Neuron (in vitro differentiated cells): Measurements from ENCODE around the gene TUBA1C.

ENCODE experiments used
- H2AFZ ChIP-seq: one replicate; pipeline ENCODE4 v1.6.1; 2013; ENCODE audit warnings: low read depth, mild to moderate bottlenecking, inconsistent platforms, low read length, moderate library complexity
- H3K27me3 ChIP-seq: one replicate; pipeline ENCODE4 v1.6.1; 2013; ENCODE audit warnings: low read length; ENCODE audit not compliant: insufficient read depth
- H3K36me3 ChIP-seq: one replicate; pipeline ENCODE4 v1.6.1; 2013; ENCODE audit warnings: low read length; ENCODE audit not compliant: insufficient read depth
- H3K4me1 ChIP-seq: one replicate; pipeline ENCODE4 v1.6.1; 2013; ENCODE audit warnings: low read length; ENCODE audit not compliant: insufficient read depth
- H3K4me3 ChIP-seq: 2 replicates; pipeline ENCODE4 v1.5.1; 2013; ENCODE audit warnings: mild to moderate bottlenecking, low read length, moderate library complexity
- H3K9me3 ChIP-seq: one replicate; pipeline ENCODE4 v1.6.1; 2013; ENCODE audit warnings: low read length

TUBA1C gene

DNA sequence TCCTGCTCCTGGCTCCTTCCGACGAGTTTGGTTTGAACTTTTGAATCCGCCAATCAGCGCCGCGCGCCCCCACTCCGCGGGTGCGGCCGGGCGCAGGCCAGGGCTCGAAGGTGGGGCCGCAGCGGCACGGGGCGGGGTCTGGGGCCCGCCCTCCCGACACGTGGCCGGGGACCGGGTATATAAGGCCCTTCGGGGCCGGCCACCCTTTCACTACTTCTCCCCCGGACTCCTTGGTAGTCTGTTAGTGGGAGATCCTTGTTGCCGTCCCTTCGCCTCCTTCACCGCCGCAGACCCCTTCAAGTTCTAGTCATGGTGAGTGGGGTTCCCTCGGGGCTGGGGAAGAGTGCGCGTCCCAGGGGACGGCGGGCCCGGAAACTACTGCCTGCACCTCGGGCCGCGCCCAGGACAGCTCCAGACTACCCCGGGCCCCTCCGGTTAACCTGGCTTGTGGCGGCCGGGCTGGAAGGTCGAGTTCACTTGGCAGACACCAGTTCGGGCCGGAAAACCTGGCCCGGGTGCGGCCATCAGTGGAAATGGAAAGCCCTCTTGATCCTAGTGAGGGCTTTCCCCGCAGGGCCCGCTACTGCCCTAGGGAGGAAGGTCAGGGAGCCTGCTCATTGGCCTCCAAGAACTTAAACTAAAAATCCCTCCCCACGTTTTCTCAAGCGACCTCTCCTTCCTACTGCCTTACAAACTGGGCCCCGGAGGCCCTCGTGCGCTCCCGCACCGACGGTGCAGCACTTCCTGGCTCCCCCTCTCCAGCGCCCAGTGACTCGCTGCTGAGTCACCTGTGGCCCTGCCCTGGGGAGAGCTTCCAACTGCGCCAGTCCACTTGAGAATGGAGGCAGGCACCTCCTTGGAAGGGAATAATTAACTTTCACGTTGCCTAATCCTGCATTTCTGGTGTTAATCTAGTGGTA is at the start of gene TUBA1C:
Gene TUBA1C, plus strand, starts transcription at position 210 of the 920 bp plus-strand sequence. Its CDS starts 100 bp downstream, at position 310.
- Histone ChIP-seq H3K4me1 (peaks cover 15% of the 10 kb centered on the region), H3K27me3 (no peaks in the 10 kb centered on the region), H3K36me3 (no peaks in the 10 kb centered on the region), H3K9me3 (peaks cover 5% of the 10 kb centered on the region), H3K4me3 (peak within 1 kb of the TSS; percentile 46), H2AFZ (no peak within 1 kb of the TSS)

DNA sequence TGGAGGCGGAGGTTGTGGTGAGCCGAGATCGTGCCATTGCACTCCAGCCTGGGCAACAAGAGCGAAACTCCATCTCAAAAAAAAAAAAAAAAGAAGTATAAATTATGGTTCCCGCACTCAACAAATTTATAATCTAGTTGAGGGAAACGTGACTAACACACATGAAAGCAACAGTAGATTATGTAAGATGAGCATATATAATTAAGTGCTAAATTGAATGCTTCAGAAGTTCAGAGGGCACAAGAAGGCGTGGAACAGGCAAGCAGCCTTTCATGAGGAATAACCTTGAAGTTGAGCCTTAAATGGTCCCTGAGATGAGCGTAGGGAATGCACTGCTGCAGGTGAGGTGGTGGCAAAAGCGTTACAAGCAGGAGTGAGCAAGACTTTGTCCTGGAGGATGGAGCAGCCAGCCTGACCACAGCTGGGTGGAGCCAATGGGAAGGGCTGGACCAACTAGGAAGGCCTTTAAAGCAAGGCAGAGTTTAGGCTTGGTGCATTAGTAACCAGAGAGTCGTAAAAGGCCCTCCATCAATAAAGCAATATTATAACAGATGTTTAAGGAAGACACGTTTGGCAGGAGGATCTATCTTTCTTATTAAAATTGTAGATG is 45.4 kb upstream of the TUBA1C start:
- Histone ChIP-seq H3K4me3 (no peak overlapping the region), H3K27me3 (no peaks in the 10 kb centered on the region), H2AFZ (no peak overlapping the region), H3K9me3 (no peaks in the 10 kb centered on the region), H3K4me1 (peaks cover 27% of the 10 kb centered on the region), H3K36me3 (no peaks in the 10 kb centered on the region)

- no peaks in the 10 kb centered on the region for H3K27me3 ChIP-seq
- H3K4me3 ChIP-seq = no peak overlapping the region
- no peak overlapping the region for H2AFZ ChIP-seq
- H3K9me3 ChIP-seq = no peaks in the 10 kb centered on the region
- H3K4me1 ChIP-seq = peaks cover 15% of the 10 kb centered on the region
- no peaks in the 10 kb centered on the region for H3K36me3 ChIP-seq
These were observed 43.9 kb upstream of the TUBA1C start for GRCh38 chr12:49220972-49221371.

- no peaks in the 10 kb centered on the region for H3K27me3 ChIP-seq
- no peaks in the 10 kb centered on the region for H3K9me3 ChIP-seq
- no peaks in the 10 kb centered on the region for H3K36me3 ChIP-seq
- H3K4me3 ChIP-seq = no peak overlapping the region
- peaks cover 26% of the 10 kb centered on the region for H3K4me1 ChIP-seq
- no peak overlapping the region for H2AFZ ChIP-seq
These were observed 41.8 kb upstream of the TUBA1C start for GRCh38 chr12:49223122-49223521.

DNA sequence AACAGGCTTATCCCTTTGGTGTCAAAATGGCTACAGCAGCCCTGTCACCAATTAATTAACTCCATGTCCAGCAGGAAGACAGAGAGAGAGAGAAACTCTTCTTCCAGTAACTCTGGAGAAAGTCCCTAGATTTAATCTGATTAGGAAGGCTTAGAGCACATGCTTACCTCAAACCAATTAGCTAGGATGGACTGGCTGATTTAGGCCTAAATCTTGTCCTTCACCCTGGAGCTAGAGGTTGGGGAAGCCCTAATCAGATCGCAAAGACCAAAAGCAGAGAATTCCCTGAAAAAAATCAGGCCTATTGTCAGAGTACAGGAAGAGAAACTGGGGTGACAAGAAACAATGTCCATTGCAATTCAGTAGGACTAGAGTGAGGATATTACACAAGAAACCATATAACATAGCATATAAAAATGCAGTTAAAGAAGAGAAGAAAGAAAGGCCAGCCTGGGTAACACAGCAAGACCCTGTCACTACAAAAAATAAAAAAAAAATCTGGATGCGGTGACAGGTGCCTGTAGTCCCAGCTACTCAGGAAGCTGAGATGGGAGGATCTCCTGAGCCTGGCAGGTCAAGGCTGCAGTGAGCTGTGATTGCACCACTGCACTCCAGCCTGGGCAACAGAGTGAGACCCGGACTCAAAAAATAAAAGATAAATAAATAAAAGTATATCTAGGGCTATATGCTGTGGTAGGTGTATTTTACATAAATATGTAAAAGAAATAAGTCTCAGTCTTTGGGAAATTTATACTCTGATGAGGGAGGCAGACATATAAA is 41.1 kb upstream of the TUBA1C start:
- Histone ChIP-seq H3K4me3 (no peak overlapping the region), H2AFZ (no peak overlapping the region), H3K9me3 (no peaks in the 10 kb centered on the region), H3K4me1 (peaks cover 33% of the 10 kb centered on the region), H3K27me3 (no peaks in the 10 kb centered on the region), H3K36me3 (no peaks in the 10 kb centered on the region)

DNA sequence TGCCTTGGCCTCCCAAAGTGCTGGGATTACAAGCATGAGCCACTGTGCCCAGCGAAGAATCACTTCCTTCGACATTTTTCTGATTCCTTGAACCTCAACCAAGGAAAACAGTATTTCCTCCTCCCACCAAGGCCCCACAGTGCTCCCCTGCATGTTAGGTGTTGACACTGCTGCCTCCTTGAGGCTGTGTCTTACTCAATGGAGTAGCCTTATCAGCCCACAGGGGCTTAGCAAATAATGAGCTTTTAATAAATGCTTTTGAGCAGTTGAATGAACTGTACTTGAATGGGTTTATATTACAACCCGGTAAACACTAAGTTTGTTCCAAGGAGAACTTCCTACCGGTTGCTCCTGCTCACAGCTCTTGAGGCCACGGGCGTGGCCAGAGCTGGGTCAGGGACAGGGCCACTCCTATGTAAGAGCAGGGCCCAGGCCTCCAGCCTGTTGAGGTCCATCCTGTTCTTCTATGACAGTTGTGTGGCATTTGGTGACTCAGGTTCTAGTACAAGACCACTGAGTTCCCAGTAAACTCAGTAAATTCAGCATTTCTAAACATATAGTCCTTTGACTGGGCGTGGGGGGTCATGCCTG is 39.2 kb upstream of the TUBA1C start:
- Histone ChIP-seq H3K27me3 (no peaks in the 10 kb centered on the region), H3K9me3 (no peaks in the 10 kb centered on the region), H3K4me1 (peaks cover 44% of the 10 kb centered on the region), H3K36me3 (no peaks in the 10 kb centered on the region), H3K4me3 (no peak overlapping the region), H2AFZ (no peak overlapping the region)

- Histone ChIP-seq H3K4me1 (peaks cover 57% of the 10 kb centered on the region), H3K36me3 (no peaks in the 10 kb centered on the region), H3K27me3 (no peaks in the 10 kb centered on the region)
These were observed 37.2 kb upstream of the TUBA1C start for GRCh38 chr12:49227713-49228112.

GRCh38 chr12:49228653-49229052 is 36.2 kb upstream of the TUBA1C start:
- H3K9me3 ChIP-seq = no peaks in the 10 kb centered on the region
- H3K36me3 ChIP-seq = no peaks in the 10 kb centered on the region
- H3K4me1 ChIP-seq = peaks cover 62% of the 10 kb centered on the region
- H3K27me3 ChIP-seq = no peaks in the 10 kb centered on the region
- no peak overlapping the region for H2AFZ ChIP-seq
- H3K4me3 ChIP-seq = peak overlapping the region; percentile 27

More at GRCh38 chr12:49227713-49228112, 37.2 kb upstream of the TUBA1C start:
- no peaks in the 10 kb centered on the region for H3K9me3 ChIP-seq
- peak overlapping the region; percentile 27 for H3K4me3 ChIP-seq
- no peak overlapping the region for H2AFZ ChIP-seq

GRCh38 chr12:49230176-49230804 is 34.6 kb upstream of the TUBA1C start:
- Histone ChIP-seq H3K4me3 (no peak overlapping the region), H3K36me3 (no peaks in the 10 kb centered on the region), H3K4me1 (peaks cover 66% of the 10 kb centered on the region), H2AFZ (no peak overlapping the region), H3K9me3 (no peaks in the 10 kb centered on the region), H3K27me3 (no peaks in the 10 kb centered on the region)

- H3K9me3 ChIP-seq = no peaks in the 10 kb centered on the region
- peaks cover 66% of the 10 kb centered on the region for H3K4me1 ChIP-seq
- no peak overlapping the region for H2AFZ ChIP-seq
- H3K36me3 ChIP-seq = no peaks in the 10 kb centered on the region
- no peak overlapping the region for H3K4me3 ChIP-seq
- H3K27me3 ChIP-seq = no peaks in the 10 kb centered on the region
These were observed 34.1 kb upstream of the TUBA1C start for GRCh38 chr12:49230805-49231194.

DNA sequence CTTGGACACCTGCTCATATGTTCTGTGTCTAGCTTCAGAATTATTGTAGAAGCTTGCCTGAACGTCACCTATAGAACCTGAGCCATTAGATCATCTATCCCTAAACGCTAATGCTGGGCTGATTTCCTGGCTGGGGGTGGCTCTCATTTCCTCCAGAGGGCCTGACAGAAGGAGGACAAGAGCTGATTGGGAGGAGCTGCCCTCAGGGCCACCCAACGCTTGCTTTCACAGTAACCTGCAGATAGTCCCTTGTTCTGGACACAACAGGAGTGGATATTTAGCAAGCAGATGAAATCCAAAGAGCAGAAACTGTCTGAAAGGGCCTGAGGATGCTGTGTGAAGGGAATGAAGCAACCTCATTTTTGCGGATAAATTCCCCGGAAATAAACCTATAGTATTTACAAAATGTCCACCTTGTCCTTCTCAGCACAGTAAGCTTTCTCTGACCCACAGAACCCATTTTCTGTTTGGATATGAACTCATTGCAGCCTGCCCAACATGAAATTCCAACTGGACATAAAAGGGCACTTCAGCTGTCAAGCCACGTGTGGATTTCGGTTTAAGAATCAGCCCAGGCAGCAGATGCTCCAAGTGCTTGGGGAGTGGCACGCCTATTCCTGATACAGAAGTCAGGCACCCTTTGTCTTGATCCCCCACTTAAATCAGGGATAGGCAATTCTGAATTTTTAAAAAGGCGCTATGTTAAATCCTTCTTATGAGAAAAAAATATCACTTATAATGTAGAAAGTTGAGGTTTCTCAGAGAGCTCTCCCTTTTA is 32.8 kb upstream of the TUBA1C start:
- Histone ChIP-seq H2AFZ (no peak overlapping the region), H3K4me3 (peak overlapping the region; percentile 39), H3K4me1 (peaks cover 61% of the 10 kb centered on the region), H3K9me3 (no peaks in the 10 kb centered on the region), H3K36me3 (no peaks in the 10 kb centered on the region), H3K27me3 (no peaks in the 10 kb centered on the region)
